Measurements from ENCODE around the gene TSPYL2. TPM values are rescaled to one million over a fixed set of nuclear protein-coding genes. Genes with fewer than 3 reads are reported as not detected.

TSPYL2 gene
- total and polyA plus RNA-seq, 2 experiments from 2014 or later = 38.2 to 78.6 TPM

GRCh38 chrX:53044995-53045394, 37.2 kb upstream of the TSPYL2 start:
- no peak for DNase-seq (ENCODE audit: low spot score)
- Histone ChIP-seq H3K9me3 (ENCODE audit: low read depth) (no peaks in the 10 kb centered on the region), H2AFZ (no peak overlapping the region), H3K4me2 (no peak overlapping the region), H3K36me3 (replicated peaks; ENCODE audit: insufficient read depth, low read depth) (no peaks in the 10 kb centered on the region), H3K4me3 (no peak overlapping the region), H3K9me2 (replicated peaks; ENCODE audit: insufficient read depth) (no peaks in the 10 kb centered on the region), H3K27me3 (no peaks in the 10 kb centered on the region), H3K27ac (no peak overlapping the region), H3K4me1 (ENCODE audit: insufficient read depth) (no peaks in the 10 kb centered on the region), H4K20me1 (ENCODE audit: insufficient read depth, poor library complexity, severe bottlenecking) (no peaks in the 10 kb centered on the region), H3K79me2 (no peaks in the 10 kb centered on the region)
- WGBS (ENCODE audit: low lambda C conversion rate, missing lambda C conversion rate) = 68% methylated on average over 5 of the region's 5 CpGs
- TF ChIP-seq EZH2 (IDR thresholded peaks at IDR 0.05; ENCODE audit: borderline replicate concordance) = no peak
- no peak for TF ChIP-seq CTCF (IDR thresholded peaks at IDR 0.05; ENCODE audit: poor library complexity)
- TF ChIP-seq EZH2phosphoT487 (IDR thresholded peaks at IDR 0.05; ENCODE audit: low read depth, severe bottlenecking, unreplicated experiment) = no peak

- 80% methylated on average over 6 of the region's 6 CpGs for WGBS (ENCODE audit: low lambda C conversion rate, missing lambda C conversion rate)
- no peak overlapping the region for H3K4me3 ChIP-seq
- no peak for TF ChIP-seq EZH2phosphoT487 (IDR thresholded peaks at IDR 0.05; ENCODE audit: low read depth, severe bottlenecking, unreplicated experiment)
- no peak for TF ChIP-seq EZH2 (IDR thresholded peaks at IDR 0.05; ENCODE audit: borderline replicate concordance)
- no peak for TF ChIP-seq CTCF (IDR thresholded peaks at IDR 0.05; ENCODE audit: poor library complexity)
Measured at GRCh38 chrX:53047228-53047627, 34.9 kb upstream of the TSPYL2 start.

GRCh38 chrX:53048169-53049126, 33.7 kb upstream of the TSPYL2 start, which contains the start of gene GPR173:
GPR173 (plus strand) TSS chrX:53048789; CDS start chrX:53076622, 27,833 bp downstream.
- DNase-seq (ENCODE audit: low spot score) = peak; percentile 52
- H3K4me2 ChIP-seq = peak within 1 kb of the TSS; percentile 74
- WGBS (ENCODE audit: low lambda C conversion rate, missing lambda C conversion rate) = 44% methylated on average over 13 of the region's 38 CpGs

More at GRCh38 chrX:53047228-53047627, 34.9 kb upstream of the TSPYL2 start:
- Histone ChIP-seq H3K4me2 (no peak overlapping the region), H3K27me3 (no peaks in the 10 kb centered on the region), H3K4me1 (ENCODE audit: insufficient read depth) (no peaks in the 10 kb centered on the region), H3K36me3 (replicated peaks; ENCODE audit: insufficient read depth, low read depth) (no peaks in the 10 kb centered on the region), H3K79me2 (peaks cover 7% of the 10 kb centered on the region), H2AFZ (no peak overlapping the region), H3K9me2 (replicated peaks; ENCODE audit: insufficient read depth) (no peaks in the 10 kb centered on the region), H4K20me1 (ENCODE audit: insufficient read depth, poor library complexity, severe bottlenecking) (no peaks in the 10 kb centered on the region), H3K27ac (no peak overlapping the region), H3K9me3 (ENCODE audit: low read depth) (no peaks in the 10 kb centered on the region)
- DNase-seq (ENCODE audit: low spot score) = no peak

More at GRCh38 chrX:53048169-53049126, 33.7 kb upstream of the TSPYL2 start, which contains the start of gene GPR173:
- Histone ChIP-seq H3K27me3 (no peaks in the 10 kb centered on the region), H3K4me3 (peak within 1 kb of the TSS; percentile 23), H3K36me3 (replicated peaks; ENCODE audit: insufficient read depth, low read depth) (no peaks in the 10 kb centered on the region), H3K79me2 (peaks cover 7% of the 10 kb centered on the region), H3K9me2 (replicated peaks; ENCODE audit: insufficient read depth) (no peaks in the 10 kb centered on the region), H3K27ac (peak within 1 kb of the TSS; percentile 75), H4K20me1 (ENCODE audit: insufficient read depth, poor library complexity, severe bottlenecking) (no peaks in the 10 kb centered on the region), H2AFZ (peak within 1 kb of the TSS; percentile 66), H3K9me3 (ENCODE audit: low read depth) (no peaks in the 10 kb centered on the region), H3K4me1 (ENCODE audit: insufficient read depth) (no peaks in the 10 kb centered on the region)
- TF ChIP-seq CTCF (IDR thresholded peaks at IDR 0.05; ENCODE audit: poor library complexity) = no peak
- no peak for TF ChIP-seq EZH2 (IDR thresholded peaks at IDR 0.05; ENCODE audit: borderline replicate concordance)
- TF ChIP-seq EZH2phosphoT487 (IDR thresholded peaks at IDR 0.05; ENCODE audit: low read depth, severe bottlenecking, unreplicated experiment) = no peak

Data from hepatocyte (in vitro differentiated cells).